SU-DHL-6 (cell line): Measurements from ENCODE around the gene WFDC12.
"Not testable (repeated sequence)": the region's sequence is repeated elsewhere in the genome, so short reads cannot be mapped to it uniquely, and the experiment has no call there.

Source experiments
- CTCF ChIP-seq: fragments of 200-600 bp; sonication (generic); IDR thresholded peaks from one replicate; pipeline ENCODE4 v1.5.1; 2017; ENCODE audit warnings: antibody characterized with exemption, mild to moderate bottlenecking, low read length, moderate library complexity; ENCODE audit not compliant: insufficient read depth, poor library complexity, severe bottlenecking
- EZH2phosphoT487 ChIP-seq: fragments of 200-600 bp; sonication (generic), shearing (Covaris generic); conservative IDR thresholded peaks from 2 replicates; pipeline ENCODE4 v1.6.1; 2018; ENCODE audit warnings: mild to moderate bottlenecking, antibody characterized with exemption, low read length, moderate library complexity, mixed read lengths

GRCh38 chr20:45139733-45140375 lies 15.6 kb upstream of the WFDC12 start:
- TF ChIP-seq CTCF, EZH2phosphoT487: not testable (repeated sequence)
